ENCODE data around the gene CCDC57. TPM values are rescaled to one million over a fixed set of nuclear protein-coding genes. Genes with fewer than 3 reads are reported as not detected.
A peak's percentile ranks its signal among the peaks of the same experiment; 100 is the strongest.
"Not testable (repeated sequence)": the region's sequence is repeated elsewhere in the genome, so short reads cannot be mapped to it uniquely, and the experiment has no call there.

The CCDC57 gene
- total and polyA plus RNA-seq, 10 donors = 28.8 to 164 (median 51.9) TPM

DNA sequence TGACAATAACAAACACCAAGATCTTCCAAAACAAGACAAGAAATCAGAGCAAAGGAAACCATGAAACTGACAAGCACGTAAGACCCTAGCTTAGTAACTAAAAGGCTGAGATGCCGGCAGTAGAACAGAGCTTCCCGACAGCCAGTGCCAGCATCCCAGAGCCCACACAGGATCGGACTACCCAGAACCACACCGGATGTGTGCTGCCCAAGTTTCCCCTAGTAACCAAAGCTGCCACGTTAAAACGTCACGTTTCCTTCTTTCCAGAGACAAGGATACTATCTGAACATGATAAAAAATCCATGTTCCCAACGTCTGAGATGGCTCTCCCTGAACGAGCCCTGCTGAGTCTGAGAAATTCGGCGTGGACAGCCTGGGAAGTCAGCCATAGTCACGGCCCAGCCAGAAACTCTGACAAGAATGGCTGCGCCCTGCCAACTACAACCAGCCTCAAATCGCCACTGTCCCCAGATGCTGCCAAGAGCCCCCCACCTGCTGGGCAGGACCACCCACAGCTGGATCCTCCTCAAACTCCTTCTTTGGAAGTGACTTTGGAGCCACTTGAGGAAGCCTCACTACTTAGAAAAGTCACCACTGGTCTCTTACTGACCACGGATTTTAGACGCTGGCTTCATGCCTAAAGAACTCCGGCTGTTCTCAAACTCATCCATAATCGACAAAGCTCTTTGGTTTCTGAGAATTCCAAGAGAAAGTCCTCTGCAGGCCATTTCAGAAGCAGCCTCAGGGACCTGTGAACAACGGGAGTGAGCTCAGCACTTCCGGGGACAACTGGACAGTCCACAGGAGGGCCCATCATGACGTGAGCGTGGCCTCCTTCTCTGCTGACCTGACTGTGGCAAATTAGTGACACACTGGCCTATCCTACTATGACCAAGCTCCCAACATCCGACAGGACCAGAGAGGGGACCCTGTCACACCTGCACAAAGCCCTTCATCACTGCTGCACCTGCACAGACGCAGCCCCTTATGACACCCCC is 16.7 kb downstream of the CCDC57 start:
- WGBS, 5 donors = 87 to 92% (median 90%) methylated on average over 24 to 25 of the region's 25 CpGs
- no peak for TF ChIP-seq POLR2AphosphoS5 (IDR thresholded peaks at IDR 0.05)
- no peak for TF ChIP-seq CTCF (IDR thresholded peaks at IDR 0.05 in 8 of 11, conservative IDR thresholded peaks at IDR 0.05 in 3 of 11)
- no peak for TF ChIP-seq POLR2A (IDR thresholded peaks at IDR 0.05)
- Histone ChIP-seq H3K27ac (no peak overlapping the region), H3K4me1 (peaks cover 0 to 40% (median 13%) of the 10 kb centered on the region in 6 donors), H3K36me3 (peaks cover 0 to 72% (median 11%) of the 10 kb centered on the region in 6 donors), H3K27me3 (replicated peaks in 1 of 7) (no peaks in the 10 kb centered on the region), H3K9me3 (no peaks in the 10 kb centered on the region), H3K4me3 (no peak overlapping the region)
- no peak for DNase-seq
- intact Hi-C loops (cut with DNase I; ENCODE audit: low total_unique reads) = no loop called here

DNA sequence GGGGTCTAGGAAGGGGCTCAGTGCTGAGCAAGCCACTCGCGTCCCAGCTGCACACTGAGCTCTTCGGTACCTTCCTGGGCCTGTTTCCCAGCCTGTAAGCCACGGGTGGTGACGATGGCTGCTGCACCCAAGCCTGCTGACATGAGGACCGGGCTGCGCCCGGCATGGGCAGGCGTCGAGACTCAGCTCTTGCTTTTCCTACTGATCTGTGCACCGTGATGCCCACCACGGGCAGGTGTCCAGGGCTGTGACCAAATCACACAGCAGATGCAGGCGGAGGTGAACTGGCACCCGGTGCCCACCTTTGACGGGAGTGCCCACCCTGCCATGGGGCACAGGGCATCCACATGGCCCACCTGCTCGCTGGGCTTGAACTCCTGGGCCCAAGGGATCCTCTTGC is 17.9 kb downstream of the CCDC57 start:
- H3K27ac ChIP-seq = peak overlapping the region in 1 of 8 donors; percentile 85
- no peaks in the 10 kb centered on the region for H3K9me3 ChIP-seq
- H3K4me3 ChIP-seq = no peak overlapping the region
- no peak for TF ChIP-seq CTCF (IDR thresholded peaks at IDR 0.05 in 8 of 11, conservative IDR thresholded peaks at IDR 0.05 in 3 of 11)
- TF ChIP-seq POLR2AphosphoS5 (IDR thresholded peaks at IDR 0.05) = no peak
- no peak for TF ChIP-seq POLR2A (IDR thresholded peaks at IDR 0.05)
- WGBS, 5 donors = 96 to 97% (median 97%) methylated on average over 5 to 16 of the region's 16 CpGs
- no peaks in the 10 kb centered on the region for H3K27me3 ChIP-seq (replicated peaks in 1 of 7)
- no peak for DNase-seq
- H3K4me1 ChIP-seq = peaks cover 0 to 27% (median 9%) of the 10 kb centered on the region in 6 donors
- peaks cover 0 to 66% (median 11%) of the 10 kb centered on the region in 6 donors for H3K36me3 ChIP-seq
- intact Hi-C loops (cut with DNase I; ENCODE audit: low total_unique reads) = no loop called here

GRCh38 chr17:82193520-82194220 is 19.0 kb downstream of the CCDC57 start:
- Histone ChIP-seq H3K4me3 (peak overlapping the region in 3 of 8 donors; percentile 20 to 57 (median 32)), H3K36me3 (peaks cover 0 to 62% (median 11%) of the 10 kb centered on the region in 6 donors), H3K27me3 (replicated peaks in 1 of 7) (no peaks in the 10 kb centered on the region), H3K4me1 (peaks cover 0 to 26% (median 9%) of the 10 kb centered on the region in 6 donors), H3K9me3 (no peaks in the 10 kb centered on the region), H3K27ac (peak overlapping the region; percentile 6 to 85 (median 67))
- TF ChIP-seq POLR2A (IDR thresholded peaks at IDR 0.05) (no peak), POLR2AphosphoS5 (IDR thresholded peaks at IDR 0.05) (peak in 2 of 3 donors; percentile 46 to 62)
- intact Hi-C loops (cut with DNase I; ENCODE audit: low total_unique reads) = no loop called here
- 64 to 80% (median 68%) methylated on average over 16 of the region's 16 CpGs for WGBS, 5 donors
- DNase-seq = no peak

DNA sequence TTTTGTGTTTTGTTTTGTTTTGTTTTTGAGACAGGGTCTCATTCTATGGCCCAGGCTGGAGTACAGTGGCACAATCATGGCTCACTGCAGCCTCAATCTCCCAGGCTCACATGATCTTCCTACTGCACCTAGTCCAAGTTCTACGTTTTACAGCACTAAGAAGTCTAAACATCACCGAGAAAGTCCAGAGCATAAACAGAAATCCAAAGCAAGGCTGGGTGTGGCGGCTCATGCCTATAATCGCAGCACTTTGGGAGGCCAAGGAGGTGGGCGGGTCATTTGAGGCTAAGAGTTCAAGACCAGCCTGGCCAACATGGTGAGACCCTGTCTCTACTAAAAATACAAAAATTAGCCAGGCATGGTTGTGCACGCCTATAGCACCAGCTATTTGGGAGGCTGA is 19.6 kb downstream of the CCDC57 start:
- H3K4me3 ChIP-seq; intact Hi-C loops (cut with DNase I; ENCODE audit: low total_unique reads); H3K27me3 ChIP-seq (replicated peaks in 1 of 7); DNase-seq; H3K9me3 ChIP-seq: not testable (repeated sequence)
- H3K27ac ChIP-seq = peak overlapping the region in 7 of 8 donors; percentile 6 to 85 (median 67)
- peaks cover 0 to 21% (median 9%) of the 10 kb centered on the region in 6 donors for H3K4me1 ChIP-seq
- peaks cover 0 to 56% (median 11%) of the 10 kb centered on the region in 6 donors for H3K36me3 ChIP-seq
- WGBS, 5 donors = 83 to 90% (median 88%) methylated on average over 6 of the region's 6 CpGs
